OCI-LY1 (cell line): ENCODE data around the gene GRIPAP1.

ENCODE experiments used
- H2AFZ ChIP-seq: fragments of 200-600 bp; sonication (generic), shearing (Covaris generic); 2 replicates; pipeline ENCODE4 v1.6.0; 2014; ENCODE audit warnings: antibody characterized with exemption, mild to moderate bottlenecking, low read length
- H3F3A ChIP-seq: fragments of 200-600 bp; sonication (generic), shearing (Covaris generic); 2 replicates; pipeline ENCODE4 v1.6.0; 2014; ENCODE audit warnings: mild to moderate bottlenecking, antibody characterized with exemption, low read length, moderate library complexity; ENCODE audit not compliant: insufficient read depth
- H3K27ac ChIP-seq: fragments of 200-600 bp; sonication (generic); 2 replicates; pipeline ENCODE4 v1.5.1; 2014; ENCODE audit warnings: low read length, mixed run types, mild to moderate bottlenecking, low read depth; ENCODE audit not compliant: poor library complexity, severe bottlenecking
- H3K27me3 ChIP-seq: fragments of 200-600 bp; sonication (generic); 2 replicates; pipeline ENCODE4 v1.6.0; 2014; ENCODE audit warnings: antibody characterized with exemption, mild to moderate bottlenecking, low read length, moderate library complexity; ENCODE audit not compliant: insufficient read depth
- H3K36me3 ChIP-seq: fragments of 200-600 bp; sonication (generic); 2 replicates; pipeline ENCODE4 v1.6.1; 2014; ENCODE audit warnings: mild to moderate bottlenecking, antibody characterized with exemption, low read length, moderate library complexity, mixed read lengths; ENCODE audit not compliant: insufficient read depth
- H3K4me1 ChIP-seq: fragments of 200-600 bp; sonication (generic); 2 replicates; pipeline ENCODE4 v1.5.1; 2014; ENCODE audit warnings: mild to moderate bottlenecking, low read length, moderate library complexity; ENCODE audit not compliant: insufficient read depth, severe bottlenecking
- H3K4me2 ChIP-seq: fragments of 200-600 bp; sonication (generic), shearing (Covaris generic); 2 replicates; pipeline ENCODE4 v1.6.1; 2014; ENCODE audit warnings: low read length
- H3K4me3 ChIP-seq: fragments of 200-600 bp; sonication (generic); 2 replicates; pipeline ENCODE4 v1.5.1; 2014; ENCODE audit warnings: low read length, low read depth, mild to moderate bottlenecking, mixed read lengths; ENCODE audit not compliant: poor library complexity, severe bottlenecking
- H3K79me2 ChIP-seq: fragments of 200-600 bp; shearing (Covaris generic); 2 replicates; pipeline ENCODE4 v1.6.1; 2016; ENCODE audit warnings: mixed run types, low read length, mixed read lengths; ENCODE audit not compliant: insufficient read depth
- H3K9ac ChIP-seq: fragments of 200-600 bp; sonication (generic), shearing (Covaris generic); 2 replicates; pipeline ENCODE4 v1.6.1; 2014; ENCODE audit warnings: mild to moderate bottlenecking, low read length, mixed read lengths
- H3K9me2 ChIP-seq: fragments of 200-600 bp; sonication (generic), shearing (Covaris generic); 2 replicates; pipeline ENCODE4 v1.6.1; 2014; ENCODE audit warnings: low read depth, mild to moderate bottlenecking, low read length, mixed read lengths
- H3K9me3 ChIP-seq: fragments of 200-600 bp; shearing (Covaris generic); 2 replicates; pipeline ENCODE4 v1.6.1; 2014; ENCODE audit warnings: low read length, mixed read lengths
- H4K20me1 ChIP-seq: fragments of 200-600 bp; sonication (generic), shearing (Covaris generic); 2 replicates; pipeline ENCODE4 v1.6.0; 2016; ENCODE audit warnings: mild to moderate bottlenecking, low read length; ENCODE audit not compliant: insufficient read depth
- EZH2 ChIP-seq: fragments of 200-600 bp; sonication (generic), shearing (Covaris generic); IDR thresholded peaks from 2 replicates; pipeline ENCODE4 v1.8.0; 2017; ENCODE audit warnings: borderline replicate concordance, mixed run types, mild to moderate bottlenecking, antibody characterized with exemption, low read length, moderate library complexity, mixed read lengths
- TF ChIP-seq, protein P1 (sequence below): fragments of 200-600 bp; sonication (generic), shearing (Covaris generic); IDR thresholded peaks from 2 replicates; pipeline ENCODE4 v1.5.1; 2017; ENCODE audit warnings: mild to moderate bottlenecking, antibody characterized with exemption, low read length, moderate library complexity, mixed read lengths

GRIPAP1 gene

DNA sequence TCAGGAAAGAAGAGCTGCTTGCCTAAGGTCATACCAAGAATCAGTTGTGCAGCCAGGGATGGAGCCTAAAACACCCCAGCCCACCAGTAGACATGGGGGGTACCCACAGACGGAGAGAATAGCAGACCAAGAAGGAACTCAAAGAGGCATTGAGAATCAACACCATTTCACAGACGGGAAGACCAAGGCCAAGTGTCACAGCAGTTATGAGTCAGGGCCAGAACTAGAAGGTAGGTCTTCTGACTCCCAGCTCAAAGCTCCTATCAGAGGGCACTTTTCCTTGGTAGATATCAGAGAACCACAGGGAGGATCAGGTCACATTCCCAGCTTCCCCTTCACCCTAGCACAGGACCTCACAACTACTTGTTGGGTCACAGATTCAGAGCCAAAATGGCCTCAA is 59.2 kb downstream of the GRIPAP1 start:
- no peaks in the 10 kb centered on the region for H3K79me2 ChIP-seq
- H4K20me1 ChIP-seq: no peaks in the 10 kb centered on the region
- peak overlapping the region; percentile 75 for H3K27ac ChIP-seq

DNA sequence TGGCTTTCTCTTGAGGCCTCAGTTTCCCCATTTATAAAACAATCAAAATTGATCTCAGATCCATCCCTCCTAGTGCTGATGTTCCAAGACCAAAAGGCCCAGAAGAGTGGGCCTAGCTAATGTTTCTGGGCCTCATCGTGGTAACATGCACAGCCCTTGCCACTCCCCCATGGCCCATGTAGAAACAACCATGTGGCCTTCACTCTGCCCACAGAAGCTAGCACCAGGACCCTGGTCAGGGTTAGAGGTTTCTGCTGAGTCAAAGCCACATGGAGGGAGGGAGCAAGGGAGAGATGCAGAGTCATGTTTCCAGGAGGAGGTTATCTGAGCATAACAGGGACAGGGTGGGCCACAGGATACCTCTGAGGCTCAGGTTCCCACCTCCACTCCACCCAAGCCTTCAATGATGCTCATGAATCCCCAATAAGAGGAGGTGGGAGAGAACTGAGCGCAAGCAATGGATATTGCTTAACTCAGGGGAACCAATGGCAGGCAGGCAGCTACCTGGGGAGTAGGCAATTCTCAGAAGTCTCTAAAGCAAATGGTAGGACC is 61.6 kb downstream of the GRIPAP1 start:
- H2AFZ ChIP-seq: no peak overlapping the region
- no peaks in the 10 kb centered on the region for H3F3A ChIP-seq
- H3K27ac ChIP-seq: peak overlapping the region; percentile 99
- peaks cover 80% of the 10 kb centered on the region for H3K4me1 ChIP-seq
- H3K27me3 ChIP-seq: no peaks in the 10 kb centered on the region
- H3K36me3 ChIP-seq: peaks cover 10% of the 10 kb centered on the region; the same call in 1 of the 2 replicates
- no peaks in the 10 kb centered on the region for H4K20me1 ChIP-seq
- peak overlapping the region; percentile 70; the same call in 1 of the 2 replicates for H3K4me2 ChIP-seq
- TF ChIP-seq EZH2: no peak
- TF ChIP-seq, protein P1, sequence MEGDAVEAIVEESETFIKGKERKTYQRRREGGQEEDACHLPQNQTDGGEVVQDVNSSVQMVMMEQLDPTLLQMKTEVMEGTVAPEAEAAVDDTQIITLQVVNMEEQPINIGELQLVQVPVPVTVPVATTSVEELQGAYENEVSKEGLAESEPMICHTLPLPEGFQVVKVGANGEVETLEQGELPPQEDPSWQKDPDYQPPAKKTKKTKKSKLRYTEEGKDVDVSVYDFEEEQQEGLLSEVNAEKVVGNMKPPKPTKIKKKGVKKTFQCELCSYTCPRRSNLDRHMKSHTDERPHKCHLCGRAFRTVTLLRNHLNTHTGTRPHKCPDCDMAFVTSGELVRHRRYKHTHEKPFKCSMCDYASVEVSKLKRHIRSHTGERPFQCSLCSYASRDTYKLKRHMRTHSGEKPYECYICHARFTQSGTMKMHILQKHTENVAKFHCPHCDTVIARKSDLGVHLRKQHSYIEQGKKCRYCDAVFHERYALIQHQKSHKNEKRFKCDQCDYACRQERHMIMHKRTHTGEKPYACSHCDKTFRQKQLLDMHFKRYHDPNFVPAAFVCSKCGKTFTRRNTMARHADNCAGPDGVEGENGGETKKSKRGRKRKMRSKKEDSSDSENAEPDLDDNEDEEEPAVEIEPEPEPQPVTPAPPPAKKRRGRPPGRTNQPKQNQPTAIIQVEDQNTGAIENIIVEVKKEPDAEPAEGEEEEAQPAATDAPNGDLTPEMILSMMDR: no peak
- peak overlapping the region; percentile 66; the same call in 1 of the 2 replicates for H3K9ac ChIP-seq
- H3K9me3 ChIP-seq: no peaks in the 10 kb centered on the region
- no peaks in the 10 kb centered on the region for H3K9me2 ChIP-seq
- H3K4me3 ChIP-seq: no peak overlapping the region
- H3K79me2 ChIP-seq: no peaks in the 10 kb centered on the region

More for the DNA sequence above, 59.2 kb downstream of the GRIPAP1 start:
- Histone ChIP-seq H3K4me2 (no peak overlapping the region), H3K4me3 (no peak overlapping the region), H3F3A (no peaks in the 10 kb centered on the region), H3K9me3 (no peaks in the 10 kb centered on the region), H2AFZ (no peak overlapping the region), H3K4me1 (peaks cover 65% of the 10 kb centered on the region), H3K9ac (no peak overlapping the region), H3K36me3 (no peaks in the 10 kb centered on the region), H3K27me3 (no peaks in the 10 kb centered on the region), H3K9me2 (no peaks in the 10 kb centered on the region)
- TF ChIP-seq, protein P1: no peak
- no peak for TF ChIP-seq EZH2

DNA sequence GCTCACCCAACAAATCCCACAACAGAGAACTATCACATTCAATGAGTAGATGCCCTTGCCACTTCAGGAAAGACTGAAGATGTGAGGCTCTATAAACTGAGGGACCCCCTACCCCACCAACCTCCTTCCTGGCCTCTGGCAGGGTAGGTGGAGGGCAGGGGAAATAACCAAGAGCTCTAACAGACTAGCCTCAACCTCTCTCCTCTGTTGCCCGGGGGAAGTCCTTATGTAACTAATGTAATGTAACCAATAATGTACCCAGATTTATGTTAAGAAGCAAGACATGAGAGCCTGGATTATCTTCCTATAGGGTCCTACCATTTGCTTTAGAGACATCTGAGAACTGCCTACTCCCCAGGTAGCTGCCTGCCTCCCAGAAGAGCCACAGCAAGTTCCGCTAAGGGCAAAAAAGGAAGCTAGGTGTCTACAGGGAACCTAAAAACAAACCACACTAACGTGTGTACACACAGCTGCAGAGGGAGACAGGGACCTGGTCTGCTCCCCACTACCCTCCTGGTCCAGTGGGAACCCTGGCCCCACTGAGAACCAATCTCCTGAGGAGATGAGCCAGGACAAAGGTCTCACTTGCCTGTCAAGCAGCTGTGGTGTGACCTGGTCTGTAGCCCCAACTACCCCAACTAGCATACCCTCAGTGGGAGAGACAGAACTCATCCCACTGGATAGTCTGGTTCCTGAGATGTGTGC is 62.4 kb downstream of the GRIPAP1 start:
- Histone ChIP-seq H3K9ac (peak overlapping the region; percentile 66), H3K36me3 (peaks cover 15% of the 10 kb centered on the region; the same call in 1 of the 2 replicates), H3K4me3 (peak overlapping the region; percentile 35), H2AFZ (no peak overlapping the region), H3K79me2 (no peaks in the 10 kb centered on the region), H3F3A (no peaks in the 10 kb centered on the region), H3K27me3 (no peaks in the 10 kb centered on the region), H3K9me2 (no peaks in the 10 kb centered on the region), H3K27ac (peak overlapping the region; percentile 99), H4K20me1 (no peaks in the 10 kb centered on the region), H3K9me3 (no peaks in the 10 kb centered on the region), H3K4me1 (peaks cover 83% of the 10 kb centered on the region), H3K4me2 (peak overlapping the region; percentile 70)
- TF ChIP-seq EZH2: no peak
- TF ChIP-seq, protein P1: no peak
